Kidney (tissue), 14 donors: Measurements from ENCODE around the gene LRRN2. TPM values are rescaled to one million over a fixed set of nuclear protein-coding genes. Genes with fewer than 3 reads are reported as not detected.

ENCODE experiments used
- DNase-seq, 5 donors: peaks; one replicate each; pipeline ENCODE4 v3.0.0-alpha.2; 2013 to 2020
- FAIRE-seq: peaks from 2 replicates; lab custom pipeline; 2012; peaks lifted over from hg19 to GRCh38; lab: Jason Lieb, UNC
- H3K27ac ChIP-seq, 2 donors: one replicate each; pipeline ENCODE4 v1.7.0; 2013; ENCODE audit warnings: low read depth in 2 of 2, low read length in 2 of 2, inconsistent platforms in 1 of 2
- H3K27me3 ChIP-seq: one replicate; pipeline ENCODE4 v1.7.1; 2013; ENCODE audit warnings: low read length, inconsistent platforms; ENCODE audit not compliant: control insufficient read depth, insufficient read depth
- H3K36me3 ChIP-seq, 3 donors: one replicate each; pipeline versions ENCODE4 v1.7.0 to v1.7.1; 2013; ENCODE audit warnings: low read length in 3 of 3, control low read depth in 1 of 3, inconsistent platforms in 1 of 3; ENCODE audit not compliant: insufficient read depth in 3 of 3, control insufficient read depth in 2 of 3
- H3K4me1 ChIP-seq, 3 donors: one replicate each; pipeline versions ENCODE4 v1.7.0 to v1.7.1; 2013; ENCODE audit warnings: low read length in 3 of 3, inconsistent platforms in 1 of 3, low read depth in 1 of 3; ENCODE audit not compliant: control insufficient read depth in 2 of 3, insufficient read depth in 2 of 3
- H3K4me3 ChIP-seq, 3 donors: one replicate each; pipeline versions ENCODE4 v1.7.0 to v1.8.1; 2013; ENCODE audit warnings: low read length in 3 of 3, control low read depth in 1 of 3, inconsistent platforms in 1 of 3
- H3K9ac ChIP-seq, 3 donors: one replicate each; pipeline versions ENCODE4 v1.7.0 to v1.7.1; 2013; ENCODE audit warnings: low read length in 3 of 3, control low read depth in 1 of 3, inconsistent platforms in 1 of 3
- H3K9me3 ChIP-seq, 3 donors: one replicate each; pipeline versions ENCODE4 v1.7.0 to v1.7.1; 2013; ENCODE audit warnings: low read length in 3 of 3, control low read depth in 1 of 3, inconsistent platforms in 1 of 3; ENCODE audit not compliant: control insufficient read depth in 2 of 3, insufficient read depth in 1 of 3
- CTCF ChIP-seq: IDR thresholded peaks from 3 replicates; pipeline ENCODE4 v1.5.1; 2012; ENCODE audit warnings: mild to moderate bottlenecking, moderate library complexity, borderline replicate concordance; ENCODE audit not compliant: insufficient read depth; ENCODE audit errors: extremely low read depth
- intact Hi-C: fragments of 100-400 bp; cut with DNase I; formaldehyde crosslinking; loops from one replicate; pipeline ENCODE4 v1.11.1; 2022
- polyA plus RNA-seq: library from polyadenylated mRNA; stranded (reverse); fragments of 350-450 nt; fragmentation: Illumina TruSeq; extraction: RNeasy Lipid Tissue Mini Kit (QIAGEN cat#74804); gene quantifications from one replicate; pipeline ENCODE4 v1.2.3, GENCODE V29; 2014; ENCODE audit warnings: low read depth, low replicate concordance; ENCODE audit not compliant: insufficient read depth
- total RNA-seq: library from RNA; stranded (reverse); fragmentation: NEBNext Ultra II Directional; extraction: Animal tissue kit (Norgen Biotek cat#: 25700); gene quantifications from one replicate; pipeline ENCODE4 v1.2.1, GENCODE V29; 2021
- donor health status: control.
- donor health status: control.
- donor health status: control.
- donor health status: control.
- donor health status: control.
- donor health status: DM: yes; HTN: yes; CAD: no.
- donor health status: Normal renal cell carcinoma (clear cell type).

Gene LRRN2
- total and polyA plus RNA-seq, 2 donors from 2014 or later = 14.4 to 16.0 TPM

- TF ChIP-seq CTCF = no peak
Observed at GRCh38 chr1:204672069-204672468, 13.5 kb downstream of the LRRN2 start.

GRCh38 chr1:204670152-204670927 lies 15.2 kb downstream of the LRRN2 start:
- DNase-seq (no peak), FAIRE-seq (no peak)
- Histone ChIP-seq H3K4me3 (no peak overlapping the region), H3K9ac (no peak overlapping the region), H3K27ac (no peak overlapping the region), H3K27me3 (no peaks in the 10 kb centered on the region), H3K36me3 (no peaks in the 10 kb centered on the region), H3K4me1 (peaks cover 0 to 7% (median 0%) of the 10 kb centered on the region in 3 donors), H3K9me3 (no peaks in the 10 kb centered on the region)
- TF ChIP-seq CTCF = no peak
- intact Hi-C loops = no loop called here

More at GRCh38 chr1:204672069-204672468, 13.5 kb downstream of the LRRN2 start:
- H3K9me3 ChIP-seq = no peaks in the 10 kb centered on the region
- no peaks in the 10 kb centered on the region for H3K36me3 ChIP-seq
- no peak for DNase-seq
- no peaks in the 10 kb centered on the region for H3K27me3 ChIP-seq
- peaks cover 0 to 7% (median 0%) of the 10 kb centered on the region in 3 donors for H3K4me1 ChIP-seq
- intact Hi-C loops = no loop called here
- H3K9ac ChIP-seq = no peak overlapping the region
- FAIRE-seq = no peak
- no peak overlapping the region for H3K4me3 ChIP-seq
- no peak overlapping the region for H3K27ac ChIP-seq

GRCh38 chr1:204669579-204669978 lies 16.0 kb downstream of the LRRN2 start:
- Histone ChIP-seq H3K27ac (no peak overlapping the region), H3K36me3 (no peaks in the 10 kb centered on the region), H3K9me3 (no peaks in the 10 kb centered on the region), H3K4me3 (no peak overlapping the region), H3K27me3 (no peaks in the 10 kb centered on the region), H3K9ac (no peak overlapping the region), H3K4me1 (peaks cover 0 to 7% (median 0%) of the 10 kb centered on the region in 3 donors)
- FAIRE-seq (no peak), DNase-seq (no peak)
- TF ChIP-seq CTCF = no peak
- intact Hi-C loops = no loop called here

GRCh38 chr1:204664384-204664651 lies 21.2 kb downstream of the LRRN2 start:
- no peak overlapping the region for H3K9ac ChIP-seq
- no peak overlapping the region for H3K27ac ChIP-seq
- peaks cover 0 to 7% (median 0%) of the 10 kb centered on the region in 3 donors for H3K4me1 ChIP-seq
- DNase-seq (no peak), FAIRE-seq (no peak)
- H3K9me3 ChIP-seq = no peaks in the 10 kb centered on the region
- intact Hi-C loops = no loop called here
- no peaks in the 10 kb centered on the region for H3K36me3 ChIP-seq
- H3K27me3 ChIP-seq = no peaks in the 10 kb centered on the region
- TF ChIP-seq CTCF = no peak
- no peak overlapping the region for H3K4me3 ChIP-seq
